NCI-H82 (cell line): ENCODE results near the gene NOM1.
A peak's percentile ranks its signal among the peaks of the same experiment; 100 is the strongest.

Source experiments
- DNase-seq: peaks from one replicate; lab custom pipeline; 2025; lab: John Stamatoyannopoulos, UW

The NOM1 gene

DNA sequence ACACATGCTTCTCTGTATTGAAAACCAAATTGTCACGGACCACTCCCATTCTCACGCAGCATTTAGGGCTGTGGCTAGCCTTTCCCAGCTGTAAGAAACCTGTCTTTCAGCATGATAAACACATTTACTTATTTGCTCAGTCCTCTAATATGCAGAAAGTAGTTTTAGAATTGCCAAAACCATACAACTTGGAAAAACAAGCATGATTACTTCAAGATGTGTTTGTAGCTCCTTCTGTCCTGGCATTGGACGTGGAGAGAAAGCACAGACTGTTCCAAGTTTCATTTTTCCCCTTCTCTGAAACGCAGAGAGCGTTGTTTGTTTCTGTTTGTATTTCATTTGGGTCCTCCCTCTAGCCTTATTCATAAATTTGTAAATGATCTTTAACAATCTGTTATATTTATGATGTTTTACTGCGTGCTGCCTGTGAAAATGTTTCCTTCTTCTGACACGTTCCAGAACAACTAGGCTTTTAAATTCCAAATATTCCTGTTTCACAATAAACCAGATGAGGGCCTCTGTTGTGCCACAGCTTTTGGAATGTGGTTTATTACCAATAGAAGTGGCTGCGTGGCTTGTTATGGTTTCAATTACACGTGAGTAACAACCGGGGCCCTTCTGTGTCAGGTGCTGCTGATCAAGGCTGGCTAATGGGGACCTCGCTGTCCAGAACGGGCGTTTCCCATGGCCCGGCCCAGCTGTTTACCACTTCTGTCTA lies 34.8 kb downstream of the NOM1 start:
- no peak for DNase-seq

- DNase-seq: no peak
These were observed 35.8 kb downstream of the NOM1 start for GRCh38 chr7:156985101-156985992.

DNA sequence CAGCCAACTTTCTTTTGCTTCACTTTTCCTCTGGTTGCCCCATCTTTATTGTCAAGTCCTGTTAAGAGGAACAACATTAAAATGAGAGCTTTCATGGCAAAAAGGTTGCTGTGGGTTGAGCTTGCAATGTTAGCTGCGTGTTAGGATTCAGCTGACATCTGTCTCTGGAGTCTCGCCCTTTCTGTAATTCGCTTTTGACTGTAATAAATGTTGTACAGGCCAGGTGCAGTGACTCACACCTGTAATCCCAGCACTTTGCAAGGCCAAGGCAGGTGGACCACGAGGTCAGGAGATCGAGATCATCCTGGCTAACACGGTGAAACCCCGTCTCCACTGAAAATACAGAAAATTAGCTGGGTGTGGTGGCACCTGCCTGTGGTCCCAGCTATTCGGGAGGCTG lies 36.9 kb downstream of the NOM1 start:
- no peak for DNase-seq

GRCh38 chr7:156988343-156989185 lies 39.1 kb downstream of the NOM1 start:
- DNase-seq: no peak

- DNase-seq: no peak
These were observed 40.4 kb downstream of the NOM1 start for GRCh38 chr7:156989766-156990535.

GRCh38 chr7:156993021-156993924 lies 43.8 kb downstream of the NOM1 start:
- DNase-seq: no peak

DNA sequence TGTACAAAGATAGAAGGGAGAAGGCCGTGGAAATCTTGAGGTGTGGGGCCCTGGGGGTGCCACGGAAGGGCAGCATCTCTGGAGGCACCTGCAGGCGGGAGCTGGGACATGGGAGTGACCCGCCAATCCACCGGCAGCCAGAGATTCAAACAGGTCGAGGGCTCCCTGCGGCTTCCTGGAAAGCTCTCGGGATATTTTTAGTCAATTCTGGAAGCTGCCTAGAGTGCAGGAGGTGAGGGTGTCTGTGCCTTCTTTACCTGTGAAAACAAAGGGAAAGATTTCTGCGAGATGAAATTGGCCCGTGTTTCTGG lies 44.4 kb downstream of the NOM1 start:
- no peak for DNase-seq

GRCh38 chr7:156994417-156994816 lies 44.9 kb downstream of the NOM1 start:
- DNase-seq: no peak

- peak; percentile 34 for DNase-seq
These were observed 49.8 kb downstream of the NOM1 start for GRCh38 chr7:156998988-156999957.

- no peak for DNase-seq
These were observed 50.6 kb downstream of the NOM1 start for GRCh38 chr7:156999958-157000726.

DNA sequence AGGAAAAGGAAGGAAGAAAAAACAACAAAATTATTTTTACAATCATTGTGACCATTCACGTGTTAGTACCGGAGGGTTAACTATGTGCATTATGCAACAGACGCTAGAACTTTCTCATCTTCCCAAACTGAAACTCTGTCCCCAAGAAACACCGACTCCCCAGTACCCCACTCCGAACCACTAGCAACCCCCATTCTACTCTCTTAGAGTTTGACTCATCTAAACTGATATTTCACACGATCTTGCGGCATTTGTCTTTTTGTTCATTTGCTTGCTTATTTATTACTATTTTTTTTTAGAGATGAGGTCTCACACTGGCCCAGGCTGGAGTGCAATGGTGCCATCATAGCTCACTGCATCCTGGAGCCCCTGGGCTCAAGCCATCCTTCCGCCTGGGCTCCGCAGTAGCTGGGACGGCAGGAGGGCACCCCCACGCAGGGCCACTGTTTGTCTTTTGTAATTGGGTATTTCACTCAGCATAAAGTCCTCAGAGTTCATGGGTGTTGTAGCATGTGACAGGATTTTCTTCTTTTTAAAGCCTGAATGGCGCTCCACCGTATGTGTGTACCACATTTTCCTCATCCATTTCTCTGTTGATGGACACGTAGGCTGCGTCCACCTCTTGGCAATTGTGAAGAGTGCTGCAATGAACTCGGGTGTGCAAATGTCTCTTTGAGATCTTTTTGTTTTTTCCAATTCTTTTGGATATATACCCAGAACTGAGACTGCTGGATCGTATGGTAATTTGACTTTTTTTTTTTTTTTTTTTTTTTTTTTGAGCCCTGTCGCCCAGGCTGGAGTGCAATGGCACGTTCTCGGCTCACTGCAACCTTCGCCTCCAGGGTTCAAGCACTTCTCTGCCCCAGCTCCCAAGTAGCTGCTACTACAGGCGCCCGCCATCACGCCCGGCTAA lies 51.5 kb downstream of the NOM1 start:
- DNase-seq: no peak

- DNase-seq: no peak
These were observed 52.7 kb downstream of the NOM1 start for GRCh38 chr7:157001920-157002818.

GRCh38 chr7:157002819-157003421 lies 53.4 kb downstream of the NOM1 start:
- DNase-seq: peak; percentile 31

GRCh38 chr7:157003445-157003755 lies 53.9 kb downstream of the NOM1 start:
- DNase-seq: no peak

DNA sequence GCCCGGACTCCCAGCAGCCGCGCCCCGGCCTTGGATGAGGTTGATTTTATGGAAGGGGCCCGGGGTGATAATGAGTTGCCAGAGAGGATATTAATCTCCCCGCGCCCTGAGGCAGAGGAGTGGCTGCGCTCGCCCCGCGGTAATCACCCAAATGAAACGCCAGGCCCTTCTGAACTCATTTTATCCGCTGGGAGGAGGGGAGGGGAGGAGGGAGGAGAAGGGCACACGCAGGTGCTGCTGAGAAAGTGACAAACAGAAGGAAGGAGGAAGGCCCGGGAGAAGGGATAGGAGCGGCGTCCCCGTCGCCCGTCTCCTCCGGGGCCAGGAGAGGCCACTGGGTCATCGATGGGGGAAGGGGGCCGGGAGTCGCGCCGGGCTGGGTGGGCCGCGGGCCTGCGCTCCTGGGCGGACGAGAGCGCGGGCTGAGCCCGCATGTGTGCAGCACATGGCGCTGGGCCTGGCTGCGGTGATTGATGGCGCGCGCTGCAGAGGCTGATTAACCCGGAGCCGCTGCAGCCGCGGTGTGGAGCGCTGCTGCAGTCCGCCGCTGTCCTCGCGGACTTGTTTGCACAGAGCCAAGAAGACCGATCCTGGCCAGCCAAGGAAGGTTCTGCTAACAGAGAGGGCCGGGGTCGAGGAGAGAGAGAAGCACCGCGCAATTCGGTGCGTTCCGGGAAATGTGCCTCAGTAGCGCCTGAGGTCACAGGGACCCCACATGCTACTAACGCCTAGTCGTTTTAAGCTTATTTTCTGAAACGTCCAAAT lies 54.4 kb downstream of the NOM1 start:
- peak; percentile 48 for DNase-seq
